ENCODE results near the gene CAP1. TPM values are rescaled to one million over a fixed set of nuclear protein-coding genes. Genes with fewer than 3 reads are reported as not detected.
A peak's percentile ranks its signal among the peaks of the same experiment; 100 is the strongest.

CAP1 gene
- total RNA-seq, 3 donors from 2014 or later, result 244 to 285 (median 244) TPM

GRCh38 chr1:40058097-40058452 lies 17.5 kb downstream of the CAP1 start:
- no peaks in the 10 kb centered on the region for H3K4me1 ChIP-seq
- no peak overlapping the region for H3K27ac ChIP-seq
- TF ChIP-seq, protein P1, sequence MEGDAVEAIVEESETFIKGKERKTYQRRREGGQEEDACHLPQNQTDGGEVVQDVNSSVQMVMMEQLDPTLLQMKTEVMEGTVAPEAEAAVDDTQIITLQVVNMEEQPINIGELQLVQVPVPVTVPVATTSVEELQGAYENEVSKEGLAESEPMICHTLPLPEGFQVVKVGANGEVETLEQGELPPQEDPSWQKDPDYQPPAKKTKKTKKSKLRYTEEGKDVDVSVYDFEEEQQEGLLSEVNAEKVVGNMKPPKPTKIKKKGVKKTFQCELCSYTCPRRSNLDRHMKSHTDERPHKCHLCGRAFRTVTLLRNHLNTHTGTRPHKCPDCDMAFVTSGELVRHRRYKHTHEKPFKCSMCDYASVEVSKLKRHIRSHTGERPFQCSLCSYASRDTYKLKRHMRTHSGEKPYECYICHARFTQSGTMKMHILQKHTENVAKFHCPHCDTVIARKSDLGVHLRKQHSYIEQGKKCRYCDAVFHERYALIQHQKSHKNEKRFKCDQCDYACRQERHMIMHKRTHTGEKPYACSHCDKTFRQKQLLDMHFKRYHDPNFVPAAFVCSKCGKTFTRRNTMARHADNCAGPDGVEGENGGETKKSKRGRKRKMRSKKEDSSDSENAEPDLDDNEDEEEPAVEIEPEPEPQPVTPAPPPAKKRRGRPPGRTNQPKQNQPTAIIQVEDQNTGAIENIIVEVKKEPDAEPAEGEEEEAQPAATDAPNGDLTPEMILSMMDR (IDR thresholded peaks at IDR 0.05), result no peak
- TF ChIP-seq POLR2A (IDR thresholded peaks at IDR 0.05), result no peak
- no peak for TF ChIP-seq POLR2AphosphoS5 (IDR thresholded peaks at IDR 0.05)

GRCh38 chr1:40058453-40059337 lies 18.2 kb downstream of the CAP1 start:
- DNase-seq (ENCODE audit: low spot score in 2 of 2), result no peak
- peak overlapping the region in 1 of 2 donors; percentile 3 for H3K27ac ChIP-seq
- H3K4me1 ChIP-seq, result no peaks in the 10 kb centered on the region

More at GRCh38 chr1:40058097-40058452, 17.5 kb downstream of the CAP1 start:
- intact Hi-C loops (cut with DNase I; ENCODE audit: low total_unique reads), result no loop called here
- no peak for DNase-seq (ENCODE audit: low spot score in 2 of 2)
- Histone ChIP-seq H3K27me3 (no peaks in the 10 kb centered on the region), H3K36me3 (no peaks in the 10 kb centered on the region), H3K9me3 (no peaks in the 10 kb centered on the region), H3K4me3 (no peak overlapping the region)

GRCh38 chr1:40059338-40059959 lies 18.9 kb downstream of the CAP1 start:
- Histone ChIP-seq H3K27ac (peak overlapping the region; percentile 35 to 40), H3K4me3 (no peak overlapping the region), H3K4me1 (no peaks in the 10 kb centered on the region), H3K9me3 (no peaks in the 10 kb centered on the region), H3K27me3 (no peaks in the 10 kb centered on the region), H3K36me3 (peaks cover 3% of the 10 kb centered on the region)
- TF ChIP-seq, protein P1 (IDR thresholded peaks at IDR 0.05), result no peak
- TF ChIP-seq POLR2A (IDR thresholded peaks at IDR 0.05), result no peak
- TF ChIP-seq POLR2AphosphoS5 (IDR thresholded peaks at IDR 0.05), result no peak
- intact Hi-C loops (cut with DNase I; ENCODE audit: low total_unique reads), result no loop called here
- DNase-seq (ENCODE audit: low spot score in 2 of 2), result no peak

More at GRCh38 chr1:40058453-40059337, 18.2 kb downstream of the CAP1 start:
- H3K36me3 ChIP-seq, result no peaks in the 10 kb centered on the region
- TF ChIP-seq POLR2A (IDR thresholded peaks at IDR 0.05) (no peak), POLR2AphosphoS5 (IDR thresholded peaks at IDR 0.05) (no peak)
- TF ChIP-seq, protein P1 (IDR thresholded peaks at IDR 0.05), result no peak
- H3K9me3 ChIP-seq, result no peaks in the 10 kb centered on the region
- no peaks in the 10 kb centered on the region for H3K27me3 ChIP-seq
- H3K4me3 ChIP-seq, result no peak overlapping the region
- intact Hi-C loops (cut with DNase I; ENCODE audit: low total_unique reads), result no loop called here

DNA sequence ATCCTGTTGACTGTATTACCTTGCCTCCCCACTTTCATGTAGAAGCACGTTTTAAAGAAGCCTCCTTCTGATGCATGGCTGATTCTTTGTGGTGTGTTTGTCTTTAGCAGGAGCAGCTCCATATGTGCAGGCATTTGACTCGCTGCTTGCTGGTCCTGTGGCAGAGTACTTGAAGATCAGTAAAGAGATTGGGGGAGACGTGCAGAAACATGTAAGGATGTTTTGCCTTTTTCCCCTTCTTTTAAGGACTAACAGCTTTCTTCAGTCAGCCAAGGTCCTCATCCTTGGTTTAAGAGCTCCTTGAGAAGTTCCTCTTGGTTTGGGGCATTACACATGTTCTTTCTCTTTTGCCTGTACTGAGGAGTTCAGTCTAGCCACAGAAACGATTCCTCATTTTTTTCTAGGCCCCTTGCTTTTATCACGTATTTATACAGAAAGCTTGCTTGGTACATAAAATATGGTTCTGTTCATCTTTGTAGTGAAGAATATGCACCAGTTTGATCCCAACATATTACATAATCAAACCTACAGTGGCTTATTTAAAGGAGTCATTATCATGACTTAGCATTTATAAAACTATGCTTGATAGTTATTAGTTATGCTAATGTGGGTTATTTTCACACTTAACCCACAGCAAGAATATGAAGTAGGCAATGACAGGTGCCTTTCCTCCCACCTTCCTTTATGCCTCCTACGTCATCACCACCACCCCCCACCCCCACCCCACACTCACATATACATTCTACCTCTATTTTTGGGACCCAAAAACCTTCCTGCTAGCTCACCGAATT lies 19.6 kb downstream of the CAP1 start:
- intact Hi-C loops (cut with DNase I; ENCODE audit: low total_unique reads), result no loop called here
- Histone ChIP-seq H3K36me3 (peaks cover 10% of the 10 kb centered on the region), H3K27me3 (no peaks in the 10 kb centered on the region), H3K9me3 (no peaks in the 10 kb centered on the region), H3K4me3 (no peak overlapping the region), H3K4me1 (no peaks in the 10 kb centered on the region), H3K27ac (peak overlapping the region; percentile 35 to 40)
- TF ChIP-seq POLR2AphosphoS5 (IDR thresholded peaks at IDR 0.05), result no peak
- no peak for DNase-seq (ENCODE audit: low spot score in 2 of 2)

GRCh38 chr1:40064797-40065499 lies 24.4 kb downstream of the CAP1 start:
- Histone ChIP-seq H3K4me3 (no peak overlapping the region), H3K36me3 (peaks cover 19% of the 10 kb centered on the region), H3K27me3 (no peaks in the 10 kb centered on the region), H3K4me1 (no peaks in the 10 kb centered on the region), H3K9me3 (no peaks in the 10 kb centered on the region), H3K27ac (no peak overlapping the region)
- intact Hi-C loops (cut with DNase I; ENCODE audit: low total_unique reads), result no loop called here
- TF ChIP-seq POLR2A (IDR thresholded peaks at IDR 0.05), result no peak
- no peak for TF ChIP-seq POLR2AphosphoS5 (IDR thresholded peaks at IDR 0.05)
- TF ChIP-seq, protein P1 (IDR thresholded peaks at IDR 0.05), result no peak
- DNase-seq (ENCODE audit: low spot score in 2 of 2), result no peak
